NB4 (cell line): ENCODE measurements around the gene SLC39A11.

Experiments used
- DNase-seq: peaks from one replicate; pipeline ENCODE4 v3.0.0; 2010; ENCODE audit warnings: low read depth
- H3K4me3 ChIP-seq: one replicate; pipeline ENCODE4 v1.5.1; 2011; ENCODE audit warnings: mild to moderate bottlenecking, low read depth, low read length, moderate library complexity
- MYC ChIP-seq: IDR thresholded peaks from 2 replicates; pipeline ENCODE4 v1.6.1; 2011; ENCODE audit warnings: low read depth, low read length
- POLR2A ChIP-seq: IDR thresholded peaks from 2 replicates; pipeline ENCODE4 v1.6.1; 2011; ENCODE audit warnings: mild to moderate bottlenecking; ENCODE audit not compliant: insufficient read length; ENCODE audit errors: extremely low read depth
- TF ChIP-seq, protein P1 (sequence below): IDR thresholded peaks from one replicate; pipeline ENCODE4 v1.5.1; 2012; ENCODE audit warnings: low read depth, low read length
- TF ChIP-seq, protein P2 (sequence below): IDR thresholded peaks from 2 replicates; pipeline ENCODE4 v1.6.1; 2011; ENCODE audit warnings: low read depth, low read length

Gene SLC39A11

DNA sequence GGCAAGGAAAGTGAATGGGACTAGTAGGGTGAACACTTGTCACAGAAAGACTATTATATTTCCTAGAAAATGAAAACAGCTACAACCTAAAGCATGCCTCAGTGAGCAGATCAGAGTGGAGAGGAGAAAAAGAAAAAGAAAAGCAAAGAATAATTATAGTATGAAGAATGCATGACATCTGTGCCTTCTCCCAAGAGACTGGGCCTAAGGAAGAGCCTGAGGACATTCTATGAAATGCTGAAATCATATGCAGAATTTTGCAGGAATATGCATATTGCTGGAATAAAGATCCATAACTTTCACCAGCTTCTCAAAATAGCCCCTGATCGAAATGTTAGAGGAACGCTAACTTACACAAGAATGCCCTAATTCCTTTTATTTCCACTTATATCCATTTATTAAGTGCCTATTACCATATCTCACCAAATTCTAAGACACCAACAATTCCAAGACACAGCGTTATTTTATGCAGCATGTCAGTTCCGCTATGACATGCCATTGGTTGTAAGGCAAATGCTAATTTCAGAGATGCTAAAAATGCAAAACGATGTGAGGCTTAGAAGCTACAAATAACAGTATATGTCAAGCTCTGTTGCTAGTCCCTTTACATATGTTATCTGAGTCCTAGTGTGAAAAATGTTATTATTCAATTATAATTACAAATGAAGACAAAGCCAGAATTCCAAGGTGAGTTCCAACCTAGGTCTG, 171.0 kb downstream of the SLC39A11 start:
- no peak for TF ChIP-seq POLR2A
- TF ChIP-seq, protein P1, sequence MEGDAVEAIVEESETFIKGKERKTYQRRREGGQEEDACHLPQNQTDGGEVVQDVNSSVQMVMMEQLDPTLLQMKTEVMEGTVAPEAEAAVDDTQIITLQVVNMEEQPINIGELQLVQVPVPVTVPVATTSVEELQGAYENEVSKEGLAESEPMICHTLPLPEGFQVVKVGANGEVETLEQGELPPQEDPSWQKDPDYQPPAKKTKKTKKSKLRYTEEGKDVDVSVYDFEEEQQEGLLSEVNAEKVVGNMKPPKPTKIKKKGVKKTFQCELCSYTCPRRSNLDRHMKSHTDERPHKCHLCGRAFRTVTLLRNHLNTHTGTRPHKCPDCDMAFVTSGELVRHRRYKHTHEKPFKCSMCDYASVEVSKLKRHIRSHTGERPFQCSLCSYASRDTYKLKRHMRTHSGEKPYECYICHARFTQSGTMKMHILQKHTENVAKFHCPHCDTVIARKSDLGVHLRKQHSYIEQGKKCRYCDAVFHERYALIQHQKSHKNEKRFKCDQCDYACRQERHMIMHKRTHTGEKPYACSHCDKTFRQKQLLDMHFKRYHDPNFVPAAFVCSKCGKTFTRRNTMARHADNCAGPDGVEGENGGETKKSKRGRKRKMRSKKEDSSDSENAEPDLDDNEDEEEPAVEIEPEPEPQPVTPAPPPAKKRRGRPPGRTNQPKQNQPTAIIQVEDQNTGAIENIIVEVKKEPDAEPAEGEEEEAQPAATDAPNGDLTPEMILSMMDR, result no peak
- TF ChIP-seq MYC, result no peak
- TF ChIP-seq, protein P2, sequence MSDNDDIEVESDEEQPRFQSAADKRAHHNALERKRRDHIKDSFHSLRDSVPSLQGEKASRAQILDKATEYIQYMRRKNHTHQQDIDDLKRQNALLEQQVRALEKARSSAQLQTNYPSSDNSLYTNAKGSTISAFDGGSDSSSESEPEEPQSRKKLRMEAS, result no peak
- DNase-seq, result no peak
- H3K4me3 ChIP-seq, result no peak overlapping the region

DNA sequence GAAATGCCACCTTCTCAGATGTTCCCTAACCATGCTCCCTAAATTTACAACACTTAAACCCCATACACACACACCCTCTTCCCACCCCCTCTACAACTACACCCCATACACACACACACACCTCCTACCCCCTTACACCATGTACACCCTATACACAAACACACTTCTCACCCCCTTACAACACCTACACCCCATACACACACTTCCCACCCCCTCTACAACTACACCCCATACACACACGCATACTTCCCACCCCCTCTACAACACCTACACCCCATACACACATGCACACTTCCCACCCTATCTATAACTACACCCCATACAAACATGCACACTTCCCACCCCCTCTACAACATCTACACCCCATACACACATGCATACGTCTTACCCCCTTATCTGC, 172.0 kb downstream of the SLC39A11 start:
- DNase-seq, result no peak
- no peak for TF ChIP-seq POLR2A
- TF ChIP-seq, protein P2, result no peak
- TF ChIP-seq, protein P1, result no peak
- TF ChIP-seq MYC, result no peak
- no peak overlapping the region for H3K4me3 ChIP-seq

DNA sequence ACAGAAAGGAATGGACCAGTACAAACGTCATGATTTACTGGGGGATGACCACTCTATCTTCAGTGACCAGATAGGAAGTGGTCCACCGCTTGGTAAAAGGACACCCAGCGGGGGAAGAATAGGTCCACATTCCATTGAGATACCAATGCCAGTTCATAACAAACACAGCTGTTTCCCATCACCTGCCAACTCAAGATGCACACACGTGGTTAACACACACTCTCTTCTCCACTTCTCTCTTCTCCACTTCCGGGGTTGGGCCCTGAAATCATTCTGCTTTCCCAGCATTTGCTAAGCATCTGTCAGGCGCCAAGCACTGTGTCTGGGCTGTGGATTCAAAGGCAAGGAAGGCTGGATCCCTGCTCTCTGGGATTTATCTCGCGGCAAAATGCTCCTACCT, 175.5 kb downstream of the SLC39A11 start:
- no peak for DNase-seq
- TF ChIP-seq POLR2A (no peak), MYC (no peak)
- TF ChIP-seq, protein P2, result no peak
- TF ChIP-seq, protein P1, result no peak
- no peak overlapping the region for H3K4me3 ChIP-seq

DNA sequence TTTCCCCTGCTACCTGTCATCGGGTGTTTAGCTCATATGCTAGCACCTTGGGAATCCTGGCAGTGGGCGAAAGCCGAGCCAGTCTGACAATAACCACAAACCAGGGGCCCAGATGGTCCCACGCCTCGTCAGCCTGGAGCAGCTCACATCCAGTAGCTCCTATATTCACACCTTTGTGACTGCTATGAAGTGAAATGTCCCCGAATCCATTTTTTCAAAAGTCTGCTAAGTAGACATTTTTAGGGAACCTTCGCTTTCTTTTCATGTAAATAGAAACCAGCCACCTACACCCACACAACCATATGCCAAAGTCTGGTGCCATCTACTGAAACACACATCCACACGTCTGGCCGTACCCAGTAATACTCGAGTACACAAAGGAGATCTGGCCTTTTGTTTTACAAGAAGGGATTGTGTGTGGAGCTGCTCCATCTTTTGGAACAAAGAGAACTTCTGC, 176.8 kb downstream of the SLC39A11 start:
- TF ChIP-seq POLR2A, result no peak
- TF ChIP-seq, protein P1, result no peak
- TF ChIP-seq, protein P2, result no peak
- no peak for DNase-seq
- no peak overlapping the region for H3K4me3 ChIP-seq

DNA sequence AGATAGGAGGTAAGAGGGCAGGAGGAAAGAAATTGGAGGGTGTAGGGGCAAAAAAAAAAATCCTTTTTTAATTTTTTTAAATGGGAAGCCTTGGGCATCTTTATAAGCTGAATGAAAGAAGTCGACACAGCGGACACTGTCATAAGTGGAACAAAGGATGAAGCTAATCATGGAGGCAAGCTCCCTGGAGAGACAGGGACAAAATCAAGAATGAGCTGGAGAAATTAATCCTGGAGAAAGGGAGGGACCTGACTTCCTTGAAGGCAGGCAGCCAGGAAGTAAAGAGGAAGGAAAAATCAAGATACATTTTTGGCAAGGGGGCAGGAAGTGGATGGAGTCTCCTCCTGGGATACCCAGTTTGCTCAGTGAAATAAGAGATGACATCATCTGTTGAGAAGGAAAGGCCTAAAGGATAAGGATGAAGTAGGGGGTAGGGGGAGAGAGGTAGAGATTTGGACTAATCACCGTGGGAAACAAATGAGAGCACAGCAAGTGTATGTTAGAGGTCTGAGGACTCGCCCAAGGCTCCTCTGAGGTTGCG, 179.3 kb downstream of the SLC39A11 start:
- no peak for DNase-seq
- H3K4me3 ChIP-seq, result no peak overlapping the region
- TF ChIP-seq, protein P1, result no peak
- TF ChIP-seq, protein P2, result no peak
- TF ChIP-seq MYC, result no peak
- TF ChIP-seq POLR2A, result no peak

DNA sequence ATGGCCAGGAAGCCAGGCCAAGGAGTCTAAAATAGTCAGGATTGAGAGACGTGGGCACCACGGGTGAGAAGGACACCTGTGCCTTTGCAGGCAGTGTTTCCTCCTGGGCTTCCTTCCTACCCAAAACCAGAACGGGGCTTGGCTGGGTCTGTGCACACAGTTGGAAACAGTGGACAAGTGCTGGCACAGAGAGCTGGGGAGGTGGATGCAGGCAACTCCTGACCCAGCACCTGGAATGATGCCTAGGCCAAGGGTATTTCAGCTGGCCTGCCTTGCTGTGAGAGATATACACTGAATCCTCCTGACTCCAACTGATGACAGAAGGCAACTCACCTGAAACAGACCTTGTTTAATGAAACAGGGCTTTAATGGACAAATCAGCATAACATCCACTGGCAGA, 186.2 kb downstream of the SLC39A11 start:
- no peak for DNase-seq

More for the DNA sequence above, 186.2 kb downstream of the SLC39A11 start:
- H3K4me3 ChIP-seq, result no peak overlapping the region
- TF ChIP-seq, protein P1, result no peak
- TF ChIP-seq MYC (no peak), POLR2A (no peak)
- TF ChIP-seq, protein P2, result no peak
